Bone marrow (tissue), 2 donors: Measurements from ENCODE around the gene NEK7.

Experiments used
- DNase-seq, 2 donors: peaks; one replicate each; lab custom pipeline; 2025; lab: John Stamatoyannopoulos, UW

Gene NEK7

DNA sequence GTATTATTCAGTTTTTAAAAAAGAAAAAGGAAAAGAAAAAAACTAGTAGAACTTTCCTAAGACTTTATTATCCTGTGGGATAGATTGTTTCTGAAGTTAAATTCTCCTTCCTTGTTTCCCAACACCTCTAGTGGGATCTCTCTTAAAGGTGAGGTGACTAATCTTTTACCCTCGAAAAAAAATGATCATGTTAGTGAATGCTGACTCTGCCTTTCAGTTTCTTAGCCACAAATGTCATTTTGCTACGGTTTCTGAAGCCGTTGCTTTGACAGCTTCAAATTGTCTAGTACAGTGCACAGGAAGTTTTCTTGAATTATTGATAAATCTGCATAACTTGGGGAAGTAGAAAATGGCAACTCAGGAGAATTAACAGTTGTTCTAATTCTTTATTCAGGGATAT, 13.0 kb upstream of the NEK7 start:
- DNase-seq = peak in 1 of 2 donors; percentile 49

- DNase-seq = no peak
Observed at GRCh38 chr1:198147216-198147615, 9.6 kb upstream of the NEK7 start.

- no peak for DNase-seq
Observed at GRCh38 chr1:198150369-198150768, 6.4 kb upstream of the NEK7 start.

DNA sequence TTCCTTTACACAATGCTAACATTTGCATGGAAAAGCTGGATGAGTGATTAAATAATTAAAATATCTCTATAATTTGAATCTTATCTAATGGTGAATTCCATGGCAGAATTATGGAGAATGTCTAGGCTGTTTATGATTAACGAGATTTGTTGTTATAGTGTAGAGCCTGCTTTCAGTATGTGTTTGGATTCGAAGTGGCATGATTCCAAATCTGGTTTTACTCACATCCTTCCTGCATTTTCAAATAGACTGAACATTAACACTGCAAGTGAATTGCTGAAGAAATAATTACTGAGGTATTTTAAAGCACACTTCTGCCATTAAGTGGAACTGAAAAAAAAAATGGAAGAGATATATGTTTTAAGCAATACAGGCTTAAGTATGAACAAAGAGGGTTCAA, 5.1 kb upstream of the NEK7 start:
- DNase-seq = no peak

GRCh38 chr1:198153103-198153502, 3.7 kb upstream of the NEK7 start:
- DNase-seq = no peak

DNA sequence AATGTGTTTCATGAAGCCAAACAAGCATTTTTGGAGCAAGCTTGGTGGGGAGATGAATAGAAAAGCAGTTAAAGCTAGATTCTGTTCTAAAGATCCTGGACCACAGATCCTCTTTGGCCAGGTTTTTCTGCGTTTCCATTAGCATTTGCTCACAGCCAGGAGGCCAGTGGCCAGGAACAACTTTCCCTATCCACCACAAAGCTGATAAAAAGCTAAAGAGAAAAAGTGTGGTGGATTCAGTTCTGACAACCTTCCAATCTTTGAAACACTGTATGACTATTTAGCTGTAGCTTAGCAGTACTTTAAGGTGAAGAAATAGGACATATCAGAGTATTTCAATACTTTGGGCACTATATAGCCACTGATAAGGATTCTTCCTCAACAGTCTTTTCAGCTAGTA, 3.0 kb upstream of the NEK7 start:
- no peak for DNase-seq

- DNase-seq = no peak
Observed at GRCh38 chr1:198155253-198155652, 1.5 kb upstream of the NEK7 start.

DNA sequence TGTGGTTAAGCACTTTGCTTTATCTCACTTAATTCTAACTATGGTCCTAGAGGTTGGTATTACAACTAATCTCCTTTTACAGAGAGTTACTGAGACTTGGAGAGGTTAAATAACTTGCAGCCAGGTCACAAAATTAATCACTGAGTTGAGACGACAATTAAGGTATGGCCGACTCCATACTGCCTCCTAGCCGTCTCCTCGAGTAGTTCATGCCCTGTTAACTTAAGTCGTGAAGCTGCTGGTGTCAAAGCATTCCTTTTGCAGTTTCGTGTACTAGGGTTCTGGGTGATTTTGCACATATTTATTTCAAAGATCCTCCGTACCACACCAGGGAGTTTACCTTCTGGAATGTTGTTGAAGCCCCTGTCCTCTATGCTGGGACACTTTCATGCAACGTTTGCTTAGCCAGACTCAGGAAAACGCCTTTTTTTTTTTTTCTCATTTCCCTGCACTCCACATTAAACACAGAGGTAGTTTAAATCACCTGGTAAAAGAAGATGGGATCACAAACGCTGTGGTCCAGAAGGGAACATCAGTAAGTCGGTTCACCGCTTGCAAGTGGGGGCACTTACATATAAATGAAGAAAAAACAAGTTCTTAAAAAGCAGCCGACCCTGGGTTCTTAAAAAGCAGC, 570 bp upstream of the NEK7 start:
- DNase-seq = peak; percentile 48 to 85

- peak; percentile 64 to 72 for DNase-seq
Observed at GRCh38 chr1:198157241-198157846, 546 bp downstream of the NEK7 start.

- DNase-seq = peak in 1 of 2 donors; percentile 57
Observed at GRCh38 chr1:198157847-198158725, 1.3 kb downstream of the NEK7 start.

GRCh38 chr1:198158735-198159589, 2.2 kb downstream of the NEK7 start:
- peak; percentile 55 to 69 for DNase-seq

- no peak for DNase-seq
Observed at GRCh38 chr1:198160222-198160621, 3.4 kb downstream of the NEK7 start.

- DNase-seq = no peak
Observed at GRCh38 chr1:198160946-198161614, 4.3 kb downstream of the NEK7 start.

GRCh38 chr1:198161718-198162090, 4.9 kb downstream of the NEK7 start:
- no peak for DNase-seq

DNA sequence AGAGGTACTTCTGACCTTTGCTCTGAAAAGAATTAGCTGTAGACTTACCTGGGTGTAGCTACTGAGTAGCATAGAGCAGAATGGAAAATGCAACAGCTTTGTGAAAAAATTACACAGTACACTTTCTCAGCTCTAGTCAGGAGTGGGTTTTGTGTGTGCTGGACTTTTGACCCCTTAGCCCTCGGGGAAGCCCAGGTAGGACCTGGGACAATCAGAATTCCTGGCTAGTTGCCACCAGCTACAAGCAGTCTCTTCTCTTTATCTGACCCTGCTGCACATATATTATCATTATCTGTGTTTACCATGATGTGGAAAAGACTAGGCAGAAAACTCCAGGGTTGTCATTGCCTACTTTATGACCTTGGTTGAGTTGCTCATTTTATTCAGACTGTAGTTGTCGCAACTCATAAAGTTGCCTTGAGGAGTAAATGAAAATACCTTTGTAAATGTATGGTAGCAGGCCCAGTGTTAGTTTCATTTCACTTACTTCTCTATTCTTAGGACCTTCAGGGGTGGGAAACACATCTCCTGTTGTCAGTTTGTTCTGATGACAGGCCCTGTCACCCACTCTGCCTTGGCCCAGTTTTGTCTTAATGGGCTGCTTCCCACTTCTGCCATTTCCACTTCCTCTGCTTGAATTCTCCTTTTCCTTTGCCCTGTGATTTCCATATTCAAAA, 5.4 kb downstream of the NEK7 start:
- DNase-seq = peak in 1 of 2 donors; percentile 61

DNA sequence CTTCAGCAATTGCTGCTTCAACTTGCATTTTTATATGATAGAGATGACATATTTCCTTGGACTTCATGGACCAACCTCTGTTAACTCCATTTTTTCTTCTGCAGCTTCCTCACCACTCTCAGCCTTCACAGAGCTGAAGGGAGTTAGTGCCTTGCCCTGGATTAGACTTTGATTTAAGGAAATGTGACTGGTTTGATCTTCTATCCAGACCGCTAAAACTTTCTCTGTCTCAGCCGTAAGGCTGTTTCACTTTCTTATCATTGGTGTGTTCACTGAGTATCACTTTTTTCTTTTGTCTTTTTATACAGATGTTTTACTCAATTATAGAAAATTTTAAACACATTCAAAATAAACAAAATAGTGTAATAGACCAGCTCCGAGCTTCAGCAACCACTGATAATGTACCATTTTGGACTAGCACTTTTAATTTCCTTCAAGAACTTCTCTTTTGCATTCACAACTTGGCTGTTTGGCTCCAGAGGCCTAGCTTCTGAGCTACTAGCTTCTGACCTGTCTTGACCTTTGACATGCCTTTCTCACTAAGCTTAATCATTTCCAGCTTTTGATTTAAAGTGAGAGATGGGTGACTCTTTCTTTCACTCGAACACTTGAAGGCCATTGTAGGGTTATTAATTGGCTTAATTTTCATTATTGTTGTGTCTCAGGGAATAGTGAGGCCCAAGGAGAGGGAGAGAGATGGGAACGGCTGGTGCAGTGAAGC, 9.3 kb downstream of the NEK7 start:
- no peak for DNase-seq

GRCh38 chr1:198166900-198167299, 10.1 kb downstream of the NEK7 start:
- DNase-seq = no peak

DNA sequence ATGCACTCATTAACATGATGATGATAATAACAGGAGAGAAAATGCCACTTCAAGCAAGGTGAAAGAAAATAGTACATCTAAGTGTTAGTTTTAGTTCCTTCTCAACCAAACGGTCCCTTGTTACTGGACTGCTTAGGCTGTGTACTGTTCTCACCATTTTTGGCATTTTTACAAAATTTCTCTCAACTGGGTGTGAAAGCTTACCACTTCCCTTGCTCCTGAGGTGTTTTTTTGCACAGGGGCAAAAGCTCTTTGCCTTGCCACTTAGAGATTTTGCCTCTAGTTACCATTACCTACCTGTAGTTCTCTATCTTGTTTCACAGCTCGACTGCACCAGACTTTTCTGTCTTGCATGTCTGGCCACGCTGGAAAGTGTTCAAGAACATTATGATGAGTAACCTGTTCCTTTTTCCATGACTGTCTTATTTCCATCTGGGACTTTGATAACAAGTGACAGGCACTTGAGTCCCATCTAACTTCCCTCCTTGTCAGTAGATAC, 10.7 kb downstream of the NEK7 start:
- DNase-seq = peak in 1 of 2 donors; percentile 69

GRCh38 chr1:198168227-198168626, 11.4 kb downstream of the NEK7 start:
- DNase-seq = no peak

DNA sequence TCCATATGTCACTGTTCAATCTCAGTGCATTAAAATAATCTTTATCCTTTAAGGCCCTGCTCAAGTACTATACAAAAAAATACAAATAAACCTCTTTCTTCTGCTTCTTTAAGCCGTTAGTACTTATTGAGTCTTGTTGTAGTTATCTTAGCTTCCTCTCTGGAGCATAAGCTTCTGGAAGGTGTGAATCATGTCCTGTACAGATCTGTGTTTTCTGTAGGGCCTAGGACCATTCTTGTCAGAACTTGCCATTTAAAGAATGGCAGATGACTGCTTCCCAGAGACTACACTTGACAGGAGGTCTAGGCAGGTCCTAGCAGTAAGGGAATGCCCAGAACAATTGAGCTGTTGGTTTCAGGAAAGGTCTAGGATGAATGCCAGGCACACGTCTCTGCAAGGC, 12.9 kb downstream of the NEK7 start:
- DNase-seq = peak in 1 of 2 donors; percentile 53
